ENCODE results near the gene ASB3. TPM values are rescaled to one million over a fixed set of nuclear protein-coding genes. Genes with fewer than 3 reads are reported as not detected.
A peak's percentile ranks its signal among the peaks of the same experiment; 100 is the strongest.

Gene ASB3
- polyA plus RNA-seq, 2 of the 4 experiments (the other 2 are of a cell fraction) = 13.5 to 35.9 TPM

DNA sequence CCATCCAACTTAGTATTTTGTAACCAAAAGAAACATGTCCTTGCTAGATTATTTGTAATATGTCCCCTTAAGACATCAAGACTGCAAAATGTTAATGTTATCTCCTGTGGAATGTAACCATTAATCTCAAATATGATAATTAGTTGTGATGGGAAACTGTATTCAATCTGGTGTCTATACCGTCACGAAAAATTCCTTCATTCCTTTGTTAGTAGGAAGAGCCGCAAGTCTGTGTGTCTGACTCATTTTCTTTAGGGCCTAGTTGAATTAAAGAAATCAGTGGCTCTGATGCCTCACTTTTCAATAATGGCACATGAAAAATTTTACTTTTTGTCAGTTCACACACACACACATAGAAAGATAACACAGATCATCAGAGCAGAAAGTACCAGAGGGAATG is 146.3 kb downstream of the ASB3 start:
- ChIA-PET POLR2A (no interaction called here), CTCF (no interaction called here)
- DNase-seq (ENCODE audit: low read depth in 1 of 2, low spot score in 1 of 2) (no peak), ATAC-seq (no peak), FAIRE-seq (peak; percentile 36)
- no peak overlapping the region for H3K27ac ChIP-seq
- 70% methylated on average over 3 of the region's 3 CpGs for WGBS (ENCODE audit: missing lambda C conversion rate)
- H3K4me3 ChIP-seq = no peak overlapping the region
- TF ChIP-seq HOXA7 (CRISPR knock-in tag; IDR thresholded peaks at IDR 0.05) (no peak), CHD2 (IDR thresholded peaks at IDR 0.05; ENCODE audit: low read length, partially characterized antibody) (no peak), FOSL2 (IDR thresholded peaks at IDR 0.05) (no peak), FOSL2 (CRISPR knock-in tag; IDR thresholded peaks at IDR 0.05) (no peak), FOXS1 (CRISPR knock-in tag; IDR thresholded peaks at IDR 0.05) (no peak), KDM5A (IDR thresholded peaks at IDR 0.05) (no peak), RCOR1 (IDR thresholded peaks at IDR 0.05; ENCODE audit: low read depth, low read length) (no peak), RNF2 (IDR thresholded peaks at IDR 0.05; ENCODE audit: borderline replicate concordance, low read depth) (no peak), CHD4 (IDR thresholded peaks at IDR 0.05; ENCODE audit: borderline replicate concordance) (no peak), EHMT2 (IDR thresholded peaks at IDR 0.05; ENCODE audit: low read depth) (no peak), MYC (IDR thresholded peaks at IDR 0.05; ENCODE audit: borderline replicate concordance, low read length) (no peak), PHF8 (IDR thresholded peaks at IDR 0.05; ENCODE audit: borderline replicate concordance, low read depth) (no peak), HDAC2 (IDR thresholded peaks at IDR 0.05) (no peak), NPAS2 (CRISPR knock-in tag; IDR thresholded peaks at IDR 0.05; ENCODE audit: borderline replicate concordance) (no peak), CEBPB (IDR thresholded peaks at IDR 0.05) (no peak), NFE2L2 (conservative IDR thresholded peaks at IDR 0.05; ENCODE audit: low read length) (no peak)
- TF ChIP-seq, protein P1, sequence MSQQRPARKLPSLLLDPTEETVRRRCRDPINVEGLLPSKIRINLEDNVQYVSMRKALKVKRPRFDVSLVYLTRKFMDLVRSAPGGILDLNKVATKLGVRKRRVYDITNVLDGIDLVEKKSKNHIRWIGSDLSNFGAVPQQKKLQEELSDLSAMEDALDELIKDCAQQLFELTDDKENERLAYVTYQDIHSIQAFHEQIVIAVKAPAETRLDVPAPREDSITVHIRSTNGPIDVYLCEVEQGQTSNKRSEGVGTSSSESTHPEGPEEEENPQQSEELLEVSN (IDR thresholded peaks at IDR 0.05; ENCODE audit: borderline replicate concordance, low read depth) = no peak
- TF ChIP-seq, protein P2, sequence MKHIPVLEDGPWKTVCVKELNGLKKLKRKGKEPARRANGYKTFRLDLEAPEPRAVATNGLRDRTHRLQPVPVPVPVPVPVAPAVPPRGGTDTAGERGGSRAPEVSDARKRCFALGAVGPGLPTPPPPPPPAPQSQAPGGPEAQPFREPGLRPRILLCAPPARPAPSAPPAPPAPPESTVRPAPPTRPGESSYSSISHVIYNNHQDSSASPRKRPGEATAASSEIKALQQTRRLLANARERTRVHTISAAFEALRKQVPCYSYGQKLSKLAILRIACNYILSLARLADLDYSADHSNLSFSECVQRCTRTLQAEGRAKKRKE (CRISPR knock-in tag; IDR thresholded peaks at IDR 0.05; ENCODE audit: low read depth) = no peak
- TF ChIP-seq, protein P3, sequence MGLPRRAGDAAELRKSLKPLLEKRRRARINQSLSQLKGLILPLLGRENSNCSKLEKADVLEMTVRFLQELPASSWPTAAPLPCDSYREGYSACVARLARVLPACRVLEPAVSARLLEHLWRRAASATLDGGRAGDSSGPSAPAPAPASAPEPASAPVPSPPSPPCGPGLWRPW (IDR thresholded peaks at IDR 0.05) = no peak
- no peaks in the 10 kb centered on the region for H3K9me3 ChIP-seq
- H3K4me1 ChIP-seq = no peaks in the 10 kb centered on the region
- no peak overlapping the region for H3K4me2 ChIP-seq

DNA sequence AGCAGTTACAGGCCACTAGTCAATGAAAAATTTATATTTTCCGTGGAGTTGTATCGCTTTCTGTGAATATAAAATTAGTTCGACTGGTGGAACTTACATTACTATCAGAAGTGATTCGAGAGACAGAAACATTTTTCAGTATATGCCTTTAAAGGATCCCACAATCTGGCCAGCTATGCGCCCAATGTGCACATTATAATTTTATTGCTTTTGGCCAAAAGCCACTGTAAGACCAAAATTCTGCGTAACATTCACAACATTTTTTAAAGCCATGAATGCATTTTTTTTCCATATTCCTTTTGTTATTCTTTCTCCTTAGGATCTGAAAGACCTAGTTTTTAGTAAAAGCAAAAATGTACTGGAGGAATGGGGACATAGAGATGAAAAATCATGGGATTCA is 150.2 kb downstream of the ASB3 start:
- H3K9me3 ChIP-seq = no peaks in the 10 kb centered on the region
- TF ChIP-seq NFE2L2 (conservative IDR thresholded peaks at IDR 0.05; ENCODE audit: low read length) = no peak
- DNase-seq (ENCODE audit: low read depth in 1 of 2, low spot score in 1 of 2) (no peak), FAIRE-seq (no peak), ATAC-seq (no peak)
- no peak overlapping the region for H3K4me2 ChIP-seq
- ChIA-PET POLR2A (no interaction called here), CTCF (no interaction called here)
- no peak overlapping the region for H3K27ac ChIP-seq
- no peak overlapping the region for H3K4me3 ChIP-seq
- no peaks in the 10 kb centered on the region for H3K4me1 ChIP-seq
- WGBS (ENCODE audit: missing lambda C conversion rate) = 76% methylated on average over 6 of the region's 6 CpGs

DNA sequence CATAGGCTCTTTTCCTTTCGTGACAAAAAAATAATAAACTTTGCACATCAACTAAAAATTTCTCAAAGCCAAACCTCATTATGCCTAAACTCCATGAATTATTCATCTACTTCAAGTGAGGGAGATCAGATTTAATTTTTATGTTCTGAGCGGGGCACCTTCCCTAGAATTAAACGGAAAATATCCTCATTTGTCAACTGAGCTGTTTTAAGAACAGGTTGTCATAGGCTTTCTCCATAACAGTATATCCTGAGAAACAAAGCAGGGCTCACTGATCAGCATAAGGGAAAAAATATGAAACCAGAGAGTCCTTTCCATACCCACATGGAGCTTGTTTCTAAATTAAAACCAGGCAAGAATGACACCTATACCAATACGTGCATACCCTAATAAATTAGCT is 150.6 kb downstream of the ASB3 start:
- CTCF ChIA-PET = no interaction called here
- no peak for DNase-seq (ENCODE audit: low read depth in 1 of 2, low spot score in 1 of 2)
- no peak for FAIRE-seq
- Histone ChIP-seq H3K4me1 (no peaks in the 10 kb centered on the region), H3K27ac (no peak overlapping the region), H3K9me3 (no peaks in the 10 kb centered on the region), H3K4me3 (no peak overlapping the region), H3K4me2 (no peak overlapping the region)
- WGBS (ENCODE audit: missing lambda C conversion rate) = 53% methylated on average over 4 of the region's 4 CpGs
- no peak for ATAC-seq
- POLR2A ChIA-PET = no interaction called here
- TF ChIP-seq BHLHE40 (IDR thresholded peaks at IDR 0.05; ENCODE audit: low read depth, low read length) = no peak
- TF ChIP-seq, protein P4, sequence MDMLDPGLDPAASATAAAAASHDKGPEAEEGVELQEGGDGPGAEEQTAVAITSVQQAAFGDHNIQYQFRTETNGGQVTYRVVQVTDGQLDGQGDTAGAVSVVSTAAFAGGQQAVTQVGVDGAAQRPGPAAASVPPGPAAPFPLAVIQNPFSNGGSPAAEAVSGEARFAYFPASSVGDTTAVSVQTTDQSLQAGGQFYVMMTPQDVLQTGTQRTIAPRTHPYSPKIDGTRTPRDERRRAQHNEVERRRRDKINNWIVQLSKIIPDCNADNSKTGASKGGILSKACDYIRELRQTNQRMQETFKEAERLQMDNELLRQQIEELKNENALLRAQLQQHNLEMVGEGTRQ (IDR thresholded peaks at IDR 0.05) = no peak
- TF ChIP-seq, protein P3 (IDR thresholded peaks at IDR 0.05) = no peak
- TF ChIP-seq KDM5A (IDR thresholded peaks at IDR 0.05) = no peak
- TF ChIP-seq SMC3 (IDR thresholded peaks at IDR 0.05) = no peak
- no peak for TF ChIP-seq EHF (CRISPR knock-in tag; IDR thresholded peaks at IDR 0.05)
- TF ChIP-seq, protein P5, sequence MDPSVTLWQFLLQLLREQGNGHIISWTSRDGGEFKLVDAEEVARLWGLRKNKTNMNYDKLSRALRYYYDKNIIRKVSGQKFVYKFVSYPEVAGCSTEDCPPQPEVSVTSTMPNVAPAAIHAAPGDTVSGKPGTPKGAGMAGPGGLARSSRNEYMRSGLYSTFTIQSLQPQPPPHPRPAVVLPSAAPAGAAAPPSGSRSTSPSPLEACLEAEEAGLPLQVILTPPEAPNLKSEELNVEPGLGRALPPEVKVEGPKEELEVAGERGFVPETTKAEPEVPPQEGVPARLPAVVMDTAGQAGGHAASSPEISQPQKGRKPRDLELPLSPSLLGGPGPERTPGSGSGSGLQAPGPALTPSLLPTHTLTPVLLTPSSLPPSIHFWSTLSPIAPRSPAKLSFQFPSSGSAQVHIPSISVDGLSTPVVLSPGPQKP (IDR thresholded peaks at IDR 0.05; ENCODE audit: low read depth, low read length) = no peak
- TF ChIP-seq MAFK (IDR thresholded peaks at IDR 0.05; ENCODE audit: partially characterized antibody) = no peak
- TF ChIP-seq TP53 (CRISPR knock-in tag; IDR thresholded peaks at IDR 0.05) = no peak
- TF ChIP-seq CBX8 (IDR thresholded peaks at IDR 0.05) = no peak
- no peak for TF ChIP-seq HOXB13 (CRISPR knock-in tag; IDR thresholded peaks at IDR 0.05; ENCODE audit: low read depth)
- TF ChIP-seq ZFP36 (IDR thresholded peaks at IDR 0.05; ENCODE audit: borderline replicate concordance, partially characterized antibody) = no peak
